MM.1S (cell line): ENCODE data around the gene PACRG.

Experiments
- DNase-seq: peaks from one replicate; pipeline ENCODE4 v3.0.0-alpha.2; 2015
- H2AFZ ChIP-seq: fragments of 300-600 bp; sonication (generic); 2 replicates; pipeline ENCODE4 v1.6.0; 2016; ENCODE audit warnings: antibody characterized with exemption, low read length
- H3F3A ChIP-seq: fragments of 300-600 bp; sonication (generic); 2 replicates; pipeline ENCODE4 v1.6.1; 2016; ENCODE audit warnings: mild to moderate bottlenecking, antibody characterized with exemption, low read length, moderate library complexity, mixed read lengths; ENCODE audit not compliant: insufficient read depth
- H3K27ac ChIP-seq: fragments of 300-600 bp; sonication (generic); 2 replicates; pipeline ENCODE4 v1.5.1; 2016; ENCODE audit warnings: mild to moderate bottlenecking, low read length
- H3K27me3 ChIP-seq: fragments of 300-600 bp; sonication (generic); replicated peaks from 2 replicates; pipeline ENCODE4 v1.6.0; 2016; ENCODE audit warnings: low read length; ENCODE audit not compliant: insufficient read depth
- H3K36me3 ChIP-seq: fragments of 300-600 bp; sonication (generic); replicated peaks from 2 replicates; pipeline ENCODE4 v1.6.1; 2016; ENCODE audit warnings: mild to moderate bottlenecking, low read length, mixed read lengths; ENCODE audit not compliant: insufficient read depth
- H3K4me1 ChIP-seq: fragments of 300-600 bp; sonication (generic); 2 replicates; pipeline ENCODE4 v1.6.1; 2016; ENCODE audit warnings: low read length, mixed read lengths
- H3K4me2 ChIP-seq: fragments of 300-600 bp; sonication (generic); 2 replicates; pipeline ENCODE4 v1.6.0; 2016; ENCODE audit warnings: low read depth, low read length
- H3K4me3 ChIP-seq: fragments of 300-600 bp; sonication (generic); 2 replicates; pipeline ENCODE4 v1.5.1; 2016; ENCODE audit warnings: low read length, mixed read lengths
- H3K79me2 ChIP-seq: fragments of 300-600 bp; sonication (generic); 2 replicates; pipeline ENCODE4 v1.6.1; 2016; ENCODE audit warnings: mixed run types, low read length, mixed read lengths
- H3K9ac ChIP-seq: fragments of 300-600 bp; sonication (generic); 2 replicates; pipeline ENCODE4 v1.6.1; 2016; ENCODE audit warnings: low read length, mixed read lengths
- H3K9me2 ChIP-seq: fragments of 300-600 bp; sonication (generic); replicated peaks from 2 replicates; pipeline ENCODE4 v1.6.1; 2016; ENCODE audit warnings: mild to moderate bottlenecking, low read length, mixed read lengths; ENCODE audit not compliant: insufficient read depth
- H3K9me3 ChIP-seq: fragments of 300-600 bp; sonication (generic); replicated peaks from 2 replicates; pipeline ENCODE4 v1.6.1; 2016; ENCODE audit warnings: mild to moderate bottlenecking, low read length, mixed read lengths; ENCODE audit not compliant: insufficient read depth
- H4K20me1 ChIP-seq: fragments of 300-600 bp; sonication (generic); 2 replicates; pipeline ENCODE4 v1.6.1; 2016; ENCODE audit warnings: mild to moderate bottlenecking, low read length, moderate library complexity, mixed read lengths; ENCODE audit not compliant: insufficient read depth
- CTCF ChIP-seq: fragments of 300-600 bp; sonication (generic); IDR thresholded peaks from 2 replicates; pipeline ENCODE4 v1.5.1; 2016; ENCODE audit warnings: antibody characterized with exemption, low read length, mixed read lengths
- EZH2 ChIP-seq: fragments of 300-600 bp; sonication (generic); optimal IDR thresholded peaks from 2 replicates; pipeline ENCODE3; 2017; ENCODE audit warnings: low read depth, mild to moderate bottlenecking, antibody characterized with exemption, low read length, mixed read lengths
- EZH2phosphoT487 ChIP-seq: fragments of 300-600 bp; sonication (generic); IDR thresholded peaks from 2 replicates; pipeline ENCODE4 v1.6.1; 2018; ENCODE audit warnings: antibody characterized with exemption, low read length

Gene PACRG

GRCh38 chr6:162690158-162690557 is 37.6 kb upstream of the PACRG start:
- Histone ChIP-seq H3K27me3 (no peaks in the 10 kb centered on the region), H3K79me2 (no peaks in the 10 kb centered on the region), H3F3A (no peaks in the 10 kb centered on the region), H3K4me1 (no peaks in the 10 kb centered on the region), H2AFZ (no peak overlapping the region), H3K9ac (no peak overlapping the region), H3K4me2 (no peak overlapping the region), H3K9me3 (no peaks in the 10 kb centered on the region), H4K20me1 (no peaks in the 10 kb centered on the region), H3K36me3 (no peaks in the 10 kb centered on the region), H3K27ac (no peak overlapping the region), H3K4me3 (no peak overlapping the region), H3K9me2 (no peaks in the 10 kb centered on the region)
- no peak for TF ChIP-seq EZH2phosphoT487
- TF ChIP-seq CTCF: no peak
- no peak for TF ChIP-seq EZH2
- DNase-seq: no peak

DNA sequence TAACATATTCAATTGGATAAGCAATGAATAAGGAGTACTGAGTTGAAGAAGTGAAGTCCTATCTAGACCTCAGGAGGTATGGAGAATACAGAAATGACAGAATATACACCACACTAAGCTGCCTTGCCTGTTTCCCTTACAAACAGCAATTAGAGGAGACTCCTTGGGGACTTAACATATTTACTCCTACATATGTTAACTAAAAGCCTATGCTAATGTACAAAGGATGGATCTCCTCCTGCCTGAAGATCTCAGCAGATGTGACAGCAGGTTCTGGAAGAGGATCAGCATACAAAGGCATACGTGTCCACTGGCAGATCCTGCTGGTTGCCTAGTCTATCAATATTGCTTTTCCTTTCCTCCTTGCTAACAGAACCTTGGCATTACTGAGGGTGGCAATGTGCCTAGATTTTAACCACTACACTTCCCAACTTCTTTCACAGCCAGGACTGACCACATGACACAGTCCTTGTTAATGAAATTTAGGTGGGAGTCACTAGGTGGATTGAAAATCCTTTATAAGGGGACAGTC is 29.8 kb upstream of the PACRG start:
- no peaks in the 10 kb centered on the region for H3K79me2 ChIP-seq
- H3K27me3 ChIP-seq: no peaks in the 10 kb centered on the region
- H4K20me1 ChIP-seq: no peaks in the 10 kb centered on the region
- TF ChIP-seq EZH2: no peak
- no peak for TF ChIP-seq EZH2phosphoT487
- TF ChIP-seq CTCF: no peak
- no peaks in the 10 kb centered on the region for H3K36me3 ChIP-seq
- H3F3A ChIP-seq: no peaks in the 10 kb centered on the region
- no peak overlapping the region for H3K9ac ChIP-seq
- H3K4me3 ChIP-seq: no peak overlapping the region
- DNase-seq: no peak
- no peaks in the 10 kb centered on the region for H3K4me1 ChIP-seq
- no peak overlapping the region for H3K4me2 ChIP-seq
- no peak overlapping the region for H3K27ac ChIP-seq
- no peaks in the 10 kb centered on the region for H3K9me2 ChIP-seq
- H2AFZ ChIP-seq: no peak overlapping the region
- H3K9me3 ChIP-seq: no peaks in the 10 kb centered on the region

GRCh38 chr6:162698440-162698839 is 29.3 kb upstream of the PACRG start:
- no peak overlapping the region for H3K4me3 ChIP-seq
- H3K4me2 ChIP-seq: no peak overlapping the region
- H3K27ac ChIP-seq: no peak overlapping the region
- H3F3A ChIP-seq: no peaks in the 10 kb centered on the region
- no peaks in the 10 kb centered on the region for H3K9me3 ChIP-seq
- no peaks in the 10 kb centered on the region for H3K79me2 ChIP-seq
- H3K9ac ChIP-seq: no peak overlapping the region
- TF ChIP-seq EZH2phosphoT487: no peak
- no peak for TF ChIP-seq CTCF
- no peak for TF ChIP-seq EZH2
- no peak for DNase-seq
- no peaks in the 10 kb centered on the region for H3K4me1 ChIP-seq
- no peaks in the 10 kb centered on the region for H3K36me3 ChIP-seq
- H3K27me3 ChIP-seq: no peaks in the 10 kb centered on the region
- no peaks in the 10 kb centered on the region for H3K9me2 ChIP-seq
- no peak overlapping the region for H2AFZ ChIP-seq
- H4K20me1 ChIP-seq: no peaks in the 10 kb centered on the region
